GM12878 (cell line): ENCODE results near the gene SMTNL1. TPM values are rescaled to one million over a fixed set of nuclear protein-coding genes. Genes with fewer than 3 reads are reported as not detected.

Experiments used
- ATF2 ChIP-seq: IDR thresholded peaks from 2 replicates; pipeline ENCODE4 v1.6.1; 2012; ENCODE audit warnings: low read length, inconsistent platforms
- BMI1 ChIP-seq: fragments of 450-650 bp; IDR thresholded peaks from 2 replicates; pipeline ENCODE4 v1.6.1; 2016; ENCODE audit warnings: mild to moderate bottlenecking, moderate library complexity, borderline replicate concordance
- BRCA1 ChIP-seq: IDR thresholded peaks from 2 replicates; pipeline ENCODE4 v1.6.1; 2011; ENCODE audit warnings: low read depth, low read length, improper control_type of control experiment
- CBFB ChIP-seq: IDR thresholded peaks from 2 replicates; pipeline ENCODE4 v1.6.1; 2016; ENCODE audit warnings: antibody characterized with exemption, low read depth
- E2F8 ChIP-seq: fragments of 450-650 bp; IDR thresholded peaks from 2 replicates; pipeline ENCODE4 v1.6.1; 2018; ENCODE audit warnings: mild to moderate bottlenecking, low read depth, moderate library complexity; ENCODE audit not compliant: partially characterized antibody
- EED ChIP-seq: sonication (generic); IDR thresholded peaks from 2 replicates; pipeline ENCODE4 v1.6.1; 2016; ENCODE audit warnings: antibody characterized with exemption, low read depth
- GABPA ChIP-seq: IDR thresholded peaks from 2 replicates; pipeline ENCODE4 v1.6.1; 2014; ENCODE audit warnings: antibody characterized with exemption, low read depth, mild to moderate bottlenecking, inconsistent platforms
- MLLT1 ChIP-seq: fragments of 450-650 bp; IDR thresholded peaks from 2 replicates; pipeline ENCODE4 v1.6.1; 2016; ENCODE audit warnings: mild to moderate bottlenecking
- MTA3 ChIP-seq: IDR thresholded peaks from 2 replicates; pipeline ENCODE4 v1.6.1; 2012; ENCODE audit warnings: low read length, inconsistent platforms, borderline replicate concordance
- NBN ChIP-seq: fragments of 450-650 bp; IDR thresholded peaks from 2 replicates; pipeline ENCODE4 v1.6.1; 2016
- NFIC ChIP-seq: IDR thresholded peaks from 2 replicates; pipeline ENCODE4 v1.6.1; 2012; ENCODE audit warnings: low read depth, mild to moderate bottlenecking, inconsistent platforms, low read length, moderate library complexity
- RBBP5 ChIP-seq: fragments of 200-600 bp; sonication (generic); conservative IDR thresholded peaks from 2 replicates; pipeline ENCODE4 v1.6.1; 2016
- RCOR1 ChIP-seq: conservative IDR thresholded peaks from 2 replicates; pipeline ENCODE4 v1.6.1; 2012; ENCODE audit warnings: low read depth, low read length, improper control_type of control experiment
- SREBF1 ChIP-seq: IDR thresholded peaks from 2 replicates; pipeline ENCODE4 v1.6.1; 2012; ENCODE audit warnings: mild to moderate bottlenecking, low read length
- STAT3 ChIP-seq: IDR thresholded peaks from 2 replicates; pipeline ENCODE4 v1.6.1; 2011; ENCODE audit warnings: low read depth, low read length, improper control_type of control experiment
- TARDBP ChIP-seq: IDR thresholded peaks from 2 replicates; pipeline ENCODE4 v1.6.1; 2016; ENCODE audit warnings: borderline replicate concordance
- USF1 ChIP-seq: IDR thresholded peaks from 2 replicates; pipeline ENCODE4 v1.6.1; 2011; ENCODE audit warnings: borderline replicate concordance, low read depth, mild to moderate bottlenecking, moderate library complexity, mixed read lengths, low read length; ENCODE audit not compliant: insufficient read depth; ENCODE audit errors: extremely low read length
- YY1 ChIP-seq: IDR thresholded peaks from 2 replicates; pipeline ENCODE4 v1.6.1; 2011; ENCODE audit warnings: low read depth, mild to moderate bottlenecking, low read length
- ZNF687 ChIP-seq: fragments of 450-650 bp; IDR thresholded peaks from 2 replicates; pipeline ENCODE4 v1.6.1; 2017; ENCODE audit warnings: mild to moderate bottlenecking, moderate library complexity
- polyA plus RNA-seq, 11 experiments: library from polyadenylated mRNA; depleted of rRNA in 4 of 11; unstranded in 6 of 11; stranded (reverse) in 5 of 11; fragments of >200 nt; fragmentation: Nextera tagmentation in 4 of 11; fragmentation: Illumina TruSeq in 1 of 11; extraction: Ambion mirVana in 4 of 11; extraction: Trizol in 1 of 11; gene quantifications; 1 replicate in 1 of 11; 2 replicates in 10 of 11; pipeline versions ENCODE4 v1.2.1 to v1.2.3, GENCODE V29; 2011 to 2016; ENCODE audit warnings: inconsistent platforms in 2 of 11, missing spikeins in 2 of 11, low read depth in 1 of 11
- total RNA-seq, 4 experiments: library from RNA; depleted of rRNA in 3 of 4; stranded (reverse); fragments of >200 nt in 3 of 4; fragmentation: Illumina TruSeq in 1 of 4; extraction: Trizol in 1 of 4; gene quantifications; 2 replicates each; pipeline versions ENCODE4 v1.2.1 to v1.2.3, GENCODE V29; 2013 to 2021

Gene SMTNL1
- total and polyA plus RNA-seq, 10 of the 15 experiments (the other 5 are each of a cell fraction or from before 2014, with no cell fraction given): 0.06 to 0.17 (median 0.10) TPM; not detected in 7

GRCh38 chr11:57530596-57531507 lies 6.5 kb upstream of the SMTNL1 start, which contains the start of gene TIMM10 (continued):
- TF ChIP-seq ZNF687 (no peak), NFIC (no peak; the same call in 1 of the 2 replicates), E2F8 (peak; percentile 86), NBN (peak; percentile 87), YY1 (no peak), STAT3 (0 out of 2 replicates have a peak, but pooled peaks have one; percentile 15), RCOR1 (no peak), SREBF1 (no peak), BMI1 (no peak), CBFB (peak; percentile 29; the same call in 1 of the 2 replicates), RBBP5 (no peak), USF1 (peak; percentile 56), ATF2 (peak; percentile 42), MLLT1 (0 out of 2 replicates have a peak, but pooled peaks have one; percentile 46), EED (no peak), BRCA1 (no peak), TARDBP (no peak), MTA3 (no peak), GABPA (peak; percentile 95)
